Natural killer cell (primary cell): ENCODE data around the gene CCDC179. TPM values are rescaled to one million over a fixed set of nuclear protein-coding genes. Genes with fewer than 3 reads are reported as not detected.

ENCODE experiments used
- ATAC-seq, 3 donors: fragments of 150-1000 bp in 2 of 3; fragments of 200-7000 bp in 1 of 3; cut with Tn5 transposase; 1 replicate in 1 of 3; 2 replicates in 2 of 3; pipeline ENCODE4 v1.10.0; 2021; ENCODE audit warnings: mild to moderate bottlenecking in 2 of 3, moderate library complexity in 2 of 3
- DNase-seq, 2 donors: peaks; one replicate each; pipeline versions ENCODE4 v3.0.0 to v3.0.0-alpha.2; 2013 to 2021; ENCODE audit warnings: mixed read lengths in 1 of 2
- H3K27ac ChIP-seq: one replicate; pipeline ENCODE4 v1.5.1; 2013; ENCODE audit warnings: mild to moderate bottlenecking, low read length
- H3K27me3 ChIP-seq: one replicate; pipeline ENCODE4 v1.6.1; 2013; ENCODE audit warnings: low read length; ENCODE audit not compliant: control insufficient read depth, insufficient read depth
- H3K36me3 ChIP-seq: one replicate; pipeline ENCODE4 v1.6.1; 2013; ENCODE audit warnings: low read length; ENCODE audit not compliant: control insufficient read depth, insufficient read depth
- H3K4me1 ChIP-seq: one replicate; pipeline ENCODE4 v1.6.1; 2013; ENCODE audit warnings: low read length; ENCODE audit not compliant: control insufficient read depth, insufficient read depth
- H3K4me3 ChIP-seq: one replicate; pipeline ENCODE4 v1.5.1; 2013; ENCODE audit warnings: low read length
- H3K9me3 ChIP-seq: one replicate; pipeline ENCODE4 v1.6.1; 2013; ENCODE audit warnings: low read length; ENCODE audit not compliant: control insufficient read depth, insufficient read depth
- H3K27ac Mint-ChIP-seq, 2 donors: one replicate each; pipeline ENCODE4 v1.8.0; 2022; ENCODE audit warnings: mild to moderate bottlenecking in 2 of 2, mixed read lengths in 2 of 2, moderate library complexity in 1 of 2
- H3K27me3 Mint-ChIP-seq, 2 donors: one replicate each; pipeline ENCODE4 v1.8.0; 2022; ENCODE audit warnings: low read depth in 2 of 2, mixed read lengths in 2 of 2
- H3K36me3 Mint-ChIP-seq: one replicate; pipeline ENCODE4 v1.8.0; 2022; ENCODE audit warnings: mixed read lengths
- H3K4me1 Mint-ChIP-seq, 2 donors: one replicate each; pipeline ENCODE4 v1.8.0; 2022; ENCODE audit warnings: mixed read lengths in 2 of 2
- H3K4me3 Mint-ChIP-seq: one replicate; pipeline ENCODE4 v1.8.0; 2022; ENCODE audit warnings: mild to moderate bottlenecking, moderate library complexity, mixed read lengths
- H3K9me3 Mint-ChIP-seq, 2 donors: one replicate each; pipeline ENCODE4 v1.8.0; 2022; ENCODE audit warnings: mixed read lengths in 2 of 2
- WGBS: methylation state at CpG from one replicate; pipeline ENCODE4 v1.1.7; 2013; ENCODE audit warnings: missing lambda C conversion rate; ENCODE audit not compliant: insufficient coverage; 5-methylcytosine and 5-hydroxymethylcytosine counted together
- intact Hi-C: fragments of 100-400 bp; cut with micrococcal nuclease; formaldehyde crosslinking; loops from one replicate; pipeline ENCODE4 v1.14.2; 2022
- total RNA-seq, 4 donors: library from RNA; stranded (reverse); fragments of 120-200 nt in 1 of 4; gene quantifications; one replicate each; pipeline versions ENCODE4 v1.2.3 to v1.2.4, GENCODE V29; 2013 to 2022
- TF ChIP-seq, protein P1 (sequence below): fragments of 200-600 bp; IDR thresholded peaks from one replicate; pipeline ENCODE4 v1.8.0; 2022; ENCODE audit warnings: antibody characterized with exemption

The CCDC179 gene
- total RNA-seq, 3 donors from 2014 or later (not counting 1 experiment from before 2014, with no cell fraction given) = not detected

DNA sequence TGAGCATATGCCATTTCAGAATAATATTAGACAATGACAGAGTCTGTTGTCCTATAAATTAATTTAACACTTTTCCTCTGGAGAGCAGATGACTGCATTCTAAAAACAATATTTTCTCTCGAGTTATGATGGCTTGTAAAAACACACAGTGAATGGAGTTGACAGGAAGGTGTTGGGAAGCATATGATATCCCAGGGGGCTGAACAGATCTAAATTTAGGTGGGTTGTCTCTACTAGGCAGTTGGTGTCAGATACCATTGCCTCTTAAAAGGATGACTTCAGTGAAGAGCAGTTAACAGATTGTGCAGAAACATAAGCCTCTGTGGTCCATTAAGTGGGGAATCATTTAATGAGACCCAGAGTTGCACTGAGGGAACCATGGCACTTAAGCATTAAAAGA, 61.4 kb downstream of the CCDC179 start:
- H3K4me3 ChIP-seq = no peak overlapping the region
- Mint-ChIP-seq H3K36me3 (no peaks in the 10 kb centered on the region), H3K27me3 (peaks cover 5 to 27% of the 10 kb centered on the region in 2 donors), H3K4me1 (no peaks in the 10 kb centered on the region), H3K9me3 (no peaks in the 10 kb centered on the region), H3K4me3 (no peak overlapping the region), H3K27ac (no peak overlapping the region)
- H3K27me3 ChIP-seq = peaks cover 5% of the 10 kb centered on the region
- WGBS = 88% methylated on average over 1 of the region's 1 CpG
- ATAC-seq (no peak), DNase-seq (no peak)
- no peak overlapping the region for H3K27ac ChIP-seq
- no peaks in the 10 kb centered on the region for H3K9me3 ChIP-seq
- intact Hi-C loops = no loop called here
- H3K36me3 ChIP-seq = no peaks in the 10 kb centered on the region
- no peaks in the 10 kb centered on the region for H3K4me1 ChIP-seq
- TF ChIP-seq, protein P1, sequence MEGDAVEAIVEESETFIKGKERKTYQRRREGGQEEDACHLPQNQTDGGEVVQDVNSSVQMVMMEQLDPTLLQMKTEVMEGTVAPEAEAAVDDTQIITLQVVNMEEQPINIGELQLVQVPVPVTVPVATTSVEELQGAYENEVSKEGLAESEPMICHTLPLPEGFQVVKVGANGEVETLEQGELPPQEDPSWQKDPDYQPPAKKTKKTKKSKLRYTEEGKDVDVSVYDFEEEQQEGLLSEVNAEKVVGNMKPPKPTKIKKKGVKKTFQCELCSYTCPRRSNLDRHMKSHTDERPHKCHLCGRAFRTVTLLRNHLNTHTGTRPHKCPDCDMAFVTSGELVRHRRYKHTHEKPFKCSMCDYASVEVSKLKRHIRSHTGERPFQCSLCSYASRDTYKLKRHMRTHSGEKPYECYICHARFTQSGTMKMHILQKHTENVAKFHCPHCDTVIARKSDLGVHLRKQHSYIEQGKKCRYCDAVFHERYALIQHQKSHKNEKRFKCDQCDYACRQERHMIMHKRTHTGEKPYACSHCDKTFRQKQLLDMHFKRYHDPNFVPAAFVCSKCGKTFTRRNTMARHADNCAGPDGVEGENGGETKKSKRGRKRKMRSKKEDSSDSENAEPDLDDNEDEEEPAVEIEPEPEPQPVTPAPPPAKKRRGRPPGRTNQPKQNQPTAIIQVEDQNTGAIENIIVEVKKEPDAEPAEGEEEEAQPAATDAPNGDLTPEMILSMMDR = no peak

DNA sequence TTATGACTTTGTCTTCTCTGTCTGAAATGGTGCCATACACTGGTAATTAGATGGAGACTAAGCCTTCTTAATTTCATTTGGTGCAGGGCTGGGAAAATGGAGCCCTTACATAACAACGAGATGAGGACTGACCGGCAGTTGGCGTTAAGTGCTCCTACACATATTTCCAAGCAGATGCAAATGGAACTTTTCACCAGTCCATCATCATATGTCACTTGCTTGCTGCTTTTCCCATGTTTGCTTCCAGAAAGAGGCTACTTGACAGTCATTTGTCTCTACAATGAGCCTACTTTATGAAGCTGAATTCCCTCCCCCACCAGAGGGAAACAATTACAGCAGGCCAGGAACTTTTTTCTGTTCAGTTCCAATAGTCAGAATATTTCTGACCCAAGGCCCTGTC, 63.2 kb downstream of the CCDC179 start:
- TF ChIP-seq, protein P1 = no peak

More for the DNA sequence above, 63.2 kb downstream of the CCDC179 start:
- Histone ChIP-seq H3K27me3 (peaks cover 5% of the 10 kb centered on the region), H3K4me1 (no peaks in the 10 kb centered on the region), H3K27ac (no peak overlapping the region), H3K36me3 (no peaks in the 10 kb centered on the region), H3K9me3 (no peaks in the 10 kb centered on the region), H3K4me3 (no peak overlapping the region)
- Mint-ChIP-seq H3K36me3 (no peaks in the 10 kb centered on the region), H3K27me3 (peaks cover 5 to 27% of the 10 kb centered on the region in 2 donors), H3K4me3 (no peak overlapping the region), H3K27ac (no peak overlapping the region), H3K4me1 (no peaks in the 10 kb centered on the region), H3K9me3 (no peaks in the 10 kb centered on the region)
- 98% methylated on average over 3 of the region's 3 CpGs for WGBS
- no peak for ATAC-seq
- DNase-seq = no peak
- intact Hi-C loops = no loop called here

Other genes with a start within 250 kb of the CCDC179 start
- 10 to 100 TPM in 1 of 3 donors, 1 to 10 TPM in 2; 7.2 to 10.3 (median 9.7) TPM for gene FANCF, start 234.7 kb downstream of the CCDC179 start, total RNA-seq
- 1 to 10 TPM; 2.0 to 3.5 (median 2.5) TPM for gene GAS2, start 193.9 kb downstream of the CCDC179 start, total RNA-seq
- 10 to 100 TPM; 14.9 to 19.2 (median 17.5) TPM for gene SVIP, start 30.7 kb downstream of the CCDC179 start, total RNA-seq